SU-DHL-6 (cell line): ENCODE data around the gene GATAD2A.

Experiments used
- H2AFZ ChIP-seq: fragments of 200-600 bp; sonication (generic); 2 replicates; pipeline ENCODE4 v1.6.1; 2014; ENCODE audit warnings: low read depth, mild to moderate bottlenecking, moderate library complexity, mixed read lengths, antibody characterized with exemption, low read length; ENCODE audit not compliant: severe bottlenecking
- H3F3A ChIP-seq: fragments of 200-600 bp; shearing (Covaris generic); 2 replicates; pipeline ENCODE4 v1.6.0; 2016; ENCODE audit warnings: antibody characterized with exemption, mild to moderate bottlenecking; ENCODE audit not compliant: insufficient read depth
- H3K27ac ChIP-seq: fragments of 200-600 bp; sonication (generic); 2 replicates; pipeline ENCODE4 v1.5.1; 2016; ENCODE audit warnings: low read depth, mild to moderate bottlenecking, low read length, moderate library complexity, mixed read lengths
- H3K27me3 ChIP-seq: fragments of 200-600 bp; sonication (generic), shearing (Covaris generic); 2 replicates; pipeline ENCODE4 v1.6.0; 2014; ENCODE audit warnings: mild to moderate bottlenecking, low read length
- H3K36me3 ChIP-seq: fragments of 200-600 bp; sonication (generic); 2 replicates; pipeline ENCODE4 v1.6.1; 2014; ENCODE audit warnings: mild to moderate bottlenecking, low read length, mixed read lengths
- H3K4me2 ChIP-seq: fragments of 300-600, 200-600 bp; shearing (Covaris generic), sonication (generic); 2 replicates; pipeline ENCODE4 v1.6.0; 2014; ENCODE audit warnings: low read length, low read depth, mild to moderate bottlenecking; ENCODE audit not compliant: poor library complexity, severe bottlenecking
- H3K4me3 ChIP-seq: fragments of 200-600 bp; sonication (generic); 2 replicates; pipeline ENCODE4 v1.5.1; 2014; ENCODE audit warnings: antibody characterized with exemption, low read length, mild to moderate bottlenecking, mixed read lengths; ENCODE audit not compliant: insufficient read depth, poor library complexity, severe bottlenecking
- H3K79me2 ChIP-seq: fragments of 200-600 bp; sonication (generic); 2 replicates; pipeline ENCODE4 v1.6.1; 2014; ENCODE audit warnings: mild to moderate bottlenecking, low read length, moderate library complexity; ENCODE audit not compliant: insufficient read depth
- H3K9ac ChIP-seq: fragments of 200-600 bp; sonication (generic); 2 replicates; pipeline ENCODE4 v1.7.0; 2014; ENCODE audit warnings: mild to moderate bottlenecking, low read length
- H3K9me2 ChIP-seq: fragments of 200-600 bp; sonication (generic); replicated peaks from 2 replicates; pipeline ENCODE4 v1.6.1; 2014; ENCODE audit warnings: low read length; ENCODE audit not compliant: insufficient read depth
- H3K9me3 ChIP-seq: fragments of 200-600 bp; sonication (generic); 2 replicates; pipeline ENCODE4 v1.6.1; 2014; ENCODE audit warnings: low read length, mixed read lengths; ENCODE audit not compliant: insufficient read depth
- H4K20me1 ChIP-seq: fragments of 200-600 bp; sonication (generic); 2 replicates; pipeline ENCODE4 v1.6.1; 2014; ENCODE audit warnings: low read depth, mild to moderate bottlenecking, antibody characterized with exemption, low read length, moderate library complexity, mixed read lengths
- CTCF ChIP-seq: fragments of 200-600 bp; sonication (generic); IDR thresholded peaks from one replicate; pipeline ENCODE4 v1.5.1; 2017; ENCODE audit warnings: antibody characterized with exemption, mild to moderate bottlenecking, low read length, moderate library complexity; ENCODE audit not compliant: insufficient read depth, poor library complexity, severe bottlenecking
- EZH2phosphoT487 ChIP-seq: fragments of 200-600 bp; sonication (generic), shearing (Covaris generic); conservative IDR thresholded peaks from 2 replicates; pipeline ENCODE4 v1.6.1; 2018; ENCODE audit warnings: mild to moderate bottlenecking, antibody characterized with exemption, low read length, moderate library complexity, mixed read lengths

GATAD2A gene

GRCh38 chr19:19495614-19496603 is 90.4 kb downstream of the GATAD2A start:
- H2AFZ ChIP-seq = no peak overlapping the region
- no peaks in the 10 kb centered on the region for H4K20me1 ChIP-seq
- H3K4me2 ChIP-seq = no peak overlapping the region
- no peak for TF ChIP-seq CTCF
- TF ChIP-seq EZH2phosphoT487 = no peak
- H3K9me2 ChIP-seq = no peaks in the 10 kb centered on the region
- no peak overlapping the region for H3K9ac ChIP-seq
- H3F3A ChIP-seq = no peaks in the 10 kb centered on the region
- H3K79me2 ChIP-seq = peaks cover 11% of the 10 kb centered on the region
- H3K36me3 ChIP-seq = no peaks in the 10 kb centered on the region; the same call in 1 of the 2 replicates
- H3K9me3 ChIP-seq = no peaks in the 10 kb centered on the region
- no peak overlapping the region for H3K27ac ChIP-seq
- H3K27me3 ChIP-seq = no peaks in the 10 kb centered on the region
- H3K4me3 ChIP-seq = no peak overlapping the region

GRCh38 chr19:19498255-19498991 is 92.9 kb downstream of the GATAD2A start:
- Histone ChIP-seq H3K9me3 (no peaks in the 10 kb centered on the region), H3K27ac (no peak overlapping the region), H3K36me3 (no peaks in the 10 kb centered on the region; the same call in none of the 2 replicates), H2AFZ (no peak overlapping the region), H3K79me2 (no peaks in the 10 kb centered on the region), H3K27me3 (no peaks in the 10 kb centered on the region), H3K9me2 (no peaks in the 10 kb centered on the region), H4K20me1 (no peaks in the 10 kb centered on the region), H3K9ac (no peak overlapping the region), H3F3A (no peaks in the 10 kb centered on the region), H3K4me3 (no peak overlapping the region), H3K4me2 (no peak overlapping the region)
- TF ChIP-seq CTCF (no peak), EZH2phosphoT487 (no peak)

GRCh38 chr19:19499272-19499995 is 94.0 kb downstream of the GATAD2A start:
- no peak overlapping the region for H3K4me3 ChIP-seq
- H4K20me1 ChIP-seq = no peaks in the 10 kb centered on the region
- H3K9ac ChIP-seq = no peak overlapping the region
- H3K27me3 ChIP-seq = no peaks in the 10 kb centered on the region
- H3K9me2 ChIP-seq = no peaks in the 10 kb centered on the region
- TF ChIP-seq EZH2phosphoT487 (no peak), CTCF (no peak)
- H3K27ac ChIP-seq = no peak overlapping the region
- H3K9me3 ChIP-seq = no peaks in the 10 kb centered on the region
- H3K4me2 ChIP-seq = no peak overlapping the region
- no peaks in the 10 kb centered on the region for H3F3A ChIP-seq
- H2AFZ ChIP-seq = no peak overlapping the region
- no peaks in the 10 kb centered on the region; the same call in none of the 2 replicates for H3K36me3 ChIP-seq
- no peaks in the 10 kb centered on the region for H3K79me2 ChIP-seq
